ENCODE results near the gene KLK8.

GRCh38 chr19:51040151-51040550 lies 38.7 kb upstream of the KLK8 start:
- TF ChIP-seq CTCF (IDR thresholded peaks at IDR 0.05) (no peak), POLR2A (IDR thresholded peaks at IDR 0.05) (no peak)

Measured in heart left ventricle (tissue), 13 donors.